Left hindlimb (tissue), 1 donor: ENCODE measurements around the gene ADD1.

ENCODE experiments used
- DNase-seq: peaks from one replicate; pipeline ENCODE4 v3.0.0-alpha.2; 2018

Gene ADD1

GRCh38 chr4:2822461-2823300, 21.0 kb upstream of the ADD1 start:
- peak; percentile 22 for DNase-seq

- DNase-seq: no peak
Measured at GRCh38 chr4:2823301-2823670, 20.4 kb upstream of the ADD1 start.

- DNase-seq: peak; percentile 19
Measured at GRCh38 chr4:2823671-2824328, 19.8 kb upstream of the ADD1 start.

- peak; percentile 16 for DNase-seq
Measured at GRCh38 chr4:2824329-2824835, 19.3 kb upstream of the ADD1 start.

GRCh38 chr4:2824836-2825381, 18.7 kb upstream of the ADD1 start:
- DNase-seq: peak; percentile 28

- peak; percentile 29 for DNase-seq
Measured at GRCh38 chr4:2825740-2826139, 17.9 kb upstream of the ADD1 start.

- DNase-seq: peak; percentile 19
Measured at GRCh38 chr4:2827071-2827873, 16.4 kb upstream of the ADD1 start.

- DNase-seq: peak; percentile 23
Measured at GRCh38 chr4:2827874-2828751, 15.5 kb upstream of the ADD1 start.

GRCh38 chr4:2828758-2829181, 14.9 kb upstream of the ADD1 start:
- DNase-seq: peak; percentile 17

GRCh38 chr4:2829321-2829932, 14.2 kb upstream of the ADD1 start:
- peak; percentile 24 for DNase-seq

- peak; percentile 37 for DNase-seq
Measured at GRCh38 chr4:2829933-2830451, 13.7 kb upstream of the ADD1 start.

GRCh38 chr4:2830632-2831610, 12.7 kb upstream of the ADD1 start:
- peak; percentile 25 for DNase-seq

- DNase-seq: peak; percentile 26
Measured at GRCh38 chr4:2831611-2832308, 11.9 kb upstream of the ADD1 start.

- DNase-seq: no peak
Measured at GRCh38 chr4:2832309-2832980, 11.2 kb upstream of the ADD1 start.

GRCh38 chr4:2832981-2833670, 10.5 kb upstream of the ADD1 start:
- DNase-seq: no peak

GRCh38 chr4:2833671-2834000, 10.0 kb upstream of the ADD1 start:
- DNase-seq: no peak

- DNase-seq: peak; percentile 27
Measured at GRCh38 chr4:2834001-2834921, 9.4 kb upstream of the ADD1 start.
